C4-2B (cell line): ENCODE data around the gene LCTL.
"Not testable (repeated sequence)": the region's sequence is repeated elsewhere in the genome, so short reads cannot be mapped to it uniquely, and the experiment has no call there.

ENCODE experiments used
- H3K27ac ChIP-seq: fragments of 450-650 bp; 2 replicates; pipeline ENCODE4 v1.5.1; 2017
- ZFX ChIP-seq: fragments of 450-650 bp; IDR thresholded peaks from 2 replicates; pipeline ENCODE4 v1.6.1; 2017
- TF ChIP-seq, protein P1 (sequence below): fragments of 450-650 bp; conservative IDR thresholded peaks from 2 replicates; pipeline ENCODE4 v1.5.1; 2017; ENCODE audit warnings: mild to moderate bottlenecking

LCTL gene

DNA sequence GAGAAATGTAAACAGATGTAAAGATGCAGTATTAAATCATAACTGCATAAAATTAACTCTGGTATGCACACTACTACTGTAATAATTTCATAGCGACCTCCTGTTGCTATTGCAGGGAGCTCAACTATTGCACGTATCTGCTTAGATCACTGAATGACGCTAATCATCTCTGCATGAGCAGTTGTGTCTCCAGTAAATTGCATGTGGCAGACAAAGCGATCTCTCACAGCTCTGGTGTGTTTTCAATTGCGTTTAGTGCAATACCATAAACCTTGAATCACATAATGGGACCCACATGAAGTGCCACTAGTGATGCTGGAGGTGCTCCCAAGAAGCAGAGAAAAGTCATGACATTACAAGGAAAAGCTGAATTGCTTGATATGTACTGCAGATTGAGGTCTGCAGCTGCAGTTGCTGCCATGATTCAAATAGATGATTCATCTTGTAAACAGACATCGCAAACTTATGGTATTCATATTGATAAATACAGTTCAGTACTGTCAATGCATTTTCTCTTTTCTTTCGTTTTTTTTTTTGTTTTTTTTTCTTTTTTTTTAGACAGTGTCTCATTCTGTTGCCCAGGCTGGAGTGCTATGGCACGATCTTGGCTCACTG, 30.2 kb upstream of the LCTL start:
- no peak overlapping the region for H3K27ac ChIP-seq
- TF ChIP-seq ZFX = no peak
- TF ChIP-seq, protein P1, sequence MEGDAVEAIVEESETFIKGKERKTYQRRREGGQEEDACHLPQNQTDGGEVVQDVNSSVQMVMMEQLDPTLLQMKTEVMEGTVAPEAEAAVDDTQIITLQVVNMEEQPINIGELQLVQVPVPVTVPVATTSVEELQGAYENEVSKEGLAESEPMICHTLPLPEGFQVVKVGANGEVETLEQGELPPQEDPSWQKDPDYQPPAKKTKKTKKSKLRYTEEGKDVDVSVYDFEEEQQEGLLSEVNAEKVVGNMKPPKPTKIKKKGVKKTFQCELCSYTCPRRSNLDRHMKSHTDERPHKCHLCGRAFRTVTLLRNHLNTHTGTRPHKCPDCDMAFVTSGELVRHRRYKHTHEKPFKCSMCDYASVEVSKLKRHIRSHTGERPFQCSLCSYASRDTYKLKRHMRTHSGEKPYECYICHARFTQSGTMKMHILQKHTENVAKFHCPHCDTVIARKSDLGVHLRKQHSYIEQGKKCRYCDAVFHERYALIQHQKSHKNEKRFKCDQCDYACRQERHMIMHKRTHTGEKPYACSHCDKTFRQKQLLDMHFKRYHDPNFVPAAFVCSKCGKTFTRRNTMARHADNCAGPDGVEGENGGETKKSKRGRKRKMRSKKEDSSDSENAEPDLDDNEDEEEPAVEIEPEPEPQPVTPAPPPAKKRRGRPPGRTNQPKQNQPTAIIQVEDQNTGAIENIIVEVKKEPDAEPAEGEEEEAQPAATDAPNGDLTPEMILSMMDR = no peak

DNA sequence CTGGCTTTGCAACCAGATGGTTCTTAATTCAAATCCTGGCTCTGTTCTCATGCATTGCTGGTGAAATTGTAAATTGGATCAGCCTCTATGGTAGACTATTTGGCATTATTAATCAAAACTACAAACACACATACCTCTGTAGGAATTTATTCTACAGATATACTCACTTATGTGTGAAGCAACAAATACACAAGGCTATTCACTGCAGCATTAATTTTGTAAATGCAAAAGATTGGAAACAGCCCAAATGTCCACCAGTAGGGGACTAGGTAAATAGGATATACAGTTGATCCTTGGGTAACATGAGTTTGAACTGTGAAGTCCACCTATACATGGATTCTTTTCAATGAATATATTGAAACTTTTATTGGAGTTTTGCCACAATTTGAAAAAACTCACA, 29.5 kb upstream of the LCTL start:
- TF ChIP-seq, protein P1 = no peak
- no peak for TF ChIP-seq ZFX

DNA sequence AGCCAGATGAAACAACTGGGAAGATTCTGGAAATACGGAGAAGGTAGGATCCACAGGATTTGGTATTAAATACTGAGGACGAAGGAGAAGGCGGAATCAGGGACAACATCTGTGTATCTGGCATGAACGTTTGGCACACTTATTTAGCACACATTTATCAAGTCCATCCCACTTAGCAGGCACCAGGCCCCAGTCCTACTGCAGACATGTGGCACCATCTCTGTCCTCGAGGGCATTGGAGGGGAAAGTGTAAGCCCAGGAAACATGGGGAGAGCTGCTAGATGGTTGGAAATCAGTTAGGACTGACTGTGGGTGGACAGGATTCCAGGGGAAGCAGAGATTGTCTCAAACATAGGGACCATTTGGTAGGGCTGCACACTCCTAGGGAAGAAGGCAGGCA, 29.0 kb upstream of the LCTL start:
- TF ChIP-seq ZFX = no peak
- TF ChIP-seq, protein P1 = no peak
- H3K27ac ChIP-seq = no peak overlapping the region

More for the DNA sequence above, 29.5 kb upstream of the LCTL start:
- no peak overlapping the region for H3K27ac ChIP-seq

DNA sequence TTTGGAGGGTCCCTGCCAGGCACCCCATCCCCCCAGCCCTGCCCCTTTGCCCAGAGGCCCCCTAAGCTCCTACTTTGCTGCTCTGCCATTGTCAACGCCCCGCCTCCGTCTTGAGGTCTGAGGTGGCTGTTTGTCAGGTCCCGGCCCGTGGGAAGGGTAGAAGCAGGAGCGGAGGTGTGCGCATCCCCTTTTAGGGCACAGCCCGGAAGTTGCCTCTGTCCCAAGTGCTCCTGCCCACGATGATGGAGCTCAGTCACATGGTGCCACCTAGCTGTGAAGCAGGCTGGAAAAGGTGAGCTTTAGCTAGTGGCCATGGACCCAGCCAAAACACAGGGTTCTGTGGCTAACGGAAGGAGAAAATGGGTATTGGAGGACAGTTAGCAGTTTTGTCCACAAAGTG, 28.5 kb upstream of the LCTL start:
- H3K27ac ChIP-seq = peak overlapping the region; percentile 67
- TF ChIP-seq ZFX = no peak

DNA sequence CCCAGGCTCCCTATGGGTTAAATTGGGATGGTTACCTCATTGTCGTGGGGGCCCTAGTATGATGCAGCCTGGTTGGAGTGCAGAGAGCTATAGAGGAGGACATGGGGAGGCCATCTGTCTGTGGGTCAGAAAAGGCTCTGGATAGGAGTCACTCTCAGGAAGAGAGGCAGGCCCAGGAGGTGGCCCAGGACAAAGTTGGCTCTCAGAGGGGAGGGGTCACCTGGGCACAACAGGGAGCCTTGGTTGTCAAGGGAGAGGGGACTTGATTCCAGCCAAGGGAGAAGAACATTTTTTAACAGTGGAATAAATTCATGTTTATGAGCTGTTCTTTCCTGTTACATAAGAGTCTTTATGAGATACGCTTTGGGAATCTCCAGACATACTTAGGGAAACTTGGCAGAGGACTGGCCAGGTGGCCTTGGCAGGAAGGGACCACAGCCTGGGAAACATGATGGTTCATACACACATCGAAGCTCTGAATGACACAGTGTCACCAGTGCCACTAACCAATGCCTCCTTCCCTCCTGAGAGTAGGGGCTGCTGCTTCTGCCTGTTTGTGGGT, 27.5 kb upstream of the LCTL start:
- peak overlapping the region; percentile 67 for H3K27ac ChIP-seq
- no peak for TF ChIP-seq ZFX
- TF ChIP-seq, protein P1 = no peak

DNA sequence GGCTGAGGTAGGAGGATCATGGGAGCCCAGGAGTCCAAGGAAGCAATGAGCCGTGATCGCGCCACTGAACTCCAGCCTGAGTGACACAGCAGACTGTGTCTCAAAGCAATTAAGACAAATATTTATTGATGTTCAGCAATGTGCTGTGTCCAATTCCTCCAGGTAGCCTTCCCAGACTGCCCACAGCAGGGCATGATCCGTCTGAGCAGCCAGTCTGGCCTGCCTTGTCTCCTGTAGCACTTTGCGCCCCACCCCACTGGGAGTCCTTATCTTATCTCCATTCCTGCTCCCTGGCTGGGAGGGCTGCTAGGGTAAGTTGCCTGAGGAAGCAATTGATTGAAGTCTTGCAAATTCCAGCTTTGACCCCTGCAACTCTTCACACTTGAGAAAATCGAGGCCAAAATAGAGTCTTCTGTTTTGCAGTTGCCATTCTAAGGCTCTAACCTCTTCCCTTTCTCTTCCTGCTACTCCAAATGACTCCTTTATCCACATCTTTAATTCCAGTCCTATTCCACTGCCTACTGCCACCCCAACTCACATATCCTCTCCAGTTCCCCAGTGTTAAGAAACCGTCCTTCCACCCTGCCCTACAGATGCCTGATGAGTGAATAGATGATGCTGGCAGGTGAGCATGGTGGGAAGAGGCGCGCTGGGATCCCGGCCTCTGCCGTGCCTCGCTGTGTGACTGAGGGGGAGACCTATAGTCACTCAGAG, 26.9 kb upstream of the LCTL start:
- H3K27ac ChIP-seq = peak overlapping the region; percentile 67
- TF ChIP-seq ZFX = no peak

DNA sequence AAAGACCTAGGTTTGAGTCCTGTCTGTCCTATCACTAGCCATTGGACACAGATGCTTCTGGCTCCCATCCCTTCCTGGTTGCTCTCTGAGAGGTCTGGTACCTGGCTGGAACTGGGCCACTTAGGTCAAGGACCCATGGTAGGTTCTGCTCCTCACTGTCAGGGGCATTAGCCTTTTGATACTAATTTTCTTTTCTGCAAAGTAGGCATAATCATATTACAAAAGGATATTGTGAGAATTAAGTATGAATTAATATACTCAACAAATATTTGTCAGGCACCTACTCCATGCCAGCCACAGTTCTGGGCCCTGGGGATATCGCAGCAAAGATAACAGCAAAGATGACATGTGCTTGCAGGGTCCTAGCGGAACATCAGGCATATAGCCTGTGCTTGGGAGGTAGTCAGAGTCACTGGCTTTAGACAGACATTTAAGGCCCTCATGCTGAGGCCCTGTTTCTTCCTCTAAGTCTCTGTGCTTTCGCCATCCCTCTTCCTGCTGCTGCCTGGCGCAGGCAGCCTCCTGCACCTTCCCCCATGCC, 25.6 kb upstream of the LCTL start:
- TF ChIP-seq ZFX = no peak
- TF ChIP-seq, protein P1 = no peak
- peak overlapping the region; percentile 67 for H3K27ac ChIP-seq

DNA sequence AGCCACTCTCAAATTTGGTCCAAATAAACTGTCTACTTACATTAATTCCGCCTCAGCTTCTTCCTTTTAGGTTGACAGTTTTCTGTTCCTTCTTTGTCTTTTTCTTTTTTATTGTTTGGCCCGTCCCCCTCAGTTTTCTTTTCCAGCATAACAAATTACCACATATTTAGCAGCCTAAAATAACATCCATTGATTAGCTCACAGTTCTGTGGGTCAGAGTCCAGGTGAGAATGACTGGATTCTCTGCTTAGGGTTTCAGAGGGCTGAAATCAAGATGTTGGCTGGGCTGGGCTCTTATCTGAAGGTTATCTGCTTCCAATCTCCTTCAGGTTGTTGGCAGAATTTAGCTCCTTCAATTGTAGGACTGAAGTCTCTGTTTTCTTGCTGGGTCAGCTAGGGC, 24.6 kb upstream of the LCTL start:
- TF ChIP-seq ZFX = no peak
- TF ChIP-seq, protein P1 = no peak
- H3K27ac ChIP-seq = peak overlapping the region; percentile 67; the same call in 1 of the 2 replicates

DNA sequence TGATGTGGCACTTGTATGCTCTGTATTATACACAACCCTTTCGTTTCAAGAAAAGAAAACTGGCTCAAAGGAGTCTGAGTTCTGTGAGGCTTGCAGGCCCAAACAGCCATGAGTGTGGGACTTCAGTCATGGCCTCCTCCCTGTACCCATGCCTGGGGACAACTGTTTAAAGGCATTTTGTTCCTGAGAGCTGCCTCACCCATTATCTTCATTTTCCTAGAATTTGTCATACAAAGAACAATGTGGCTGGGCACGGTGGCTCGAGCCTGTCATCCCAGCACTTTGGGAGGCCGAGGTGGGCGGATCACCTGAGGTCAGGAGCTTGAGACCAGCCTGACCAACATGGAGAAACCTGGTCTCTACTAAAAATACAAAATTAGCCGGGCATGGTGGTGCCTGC, 23.6 kb upstream of the LCTL start:
- H3K27ac ChIP-seq = not testable (repeated sequence)
